GM12878 (cell line): Measurements from ENCODE around the gene PRCP. TPM values are rescaled to one million over a fixed set of nuclear protein-coding genes. Genes with fewer than 3 reads are reported as not detected.
A peak's percentile ranks its signal among the peaks of the same experiment; 100 is the strongest.

Source experiments
- ATAC-seq: fragments of 200-7000 bp; cut with Tn5 transposase; 3 replicates; pipeline ENCODE4 v1.9.1; 2020; ENCODE audit warnings: mild to moderate bottlenecking, moderate library complexity
- BruUV-seq: library from RNA; stranded (reverse); fragments of 400-500 nt; replicated peaks from 2 replicates; lab custom pipeline; 2021; lab: Mats Ljungman, UMichigan
- CTCF ChIA-PET: fragments of 300-600 bp; sonication (Branson Sonifier 250); formaldehyde crosslinking; extraction: SDS; loops from one replicate; lab custom pipeline; 2021; ENCODE audit warnings: inconsistent platforms; lab: Yijun Ruan, JAX
- POLR2A ChIA-PET: fragments of 350-600 bp; formaldehyde crosslinking; extraction: SDS; loops from one replicate; lab custom pipeline; 2021; ENCODE audit warnings: inconsistent platforms; lab: Charles Lee
- RAD21 ChIA-PET: fragments of 300-600 bp; sonication (Branson Sonifier 250); formaldehyde crosslinking; loops from one replicate; lab custom pipeline; 2023; ENCODE audit warnings: antibody characterized with exemption; ENCODE audit not compliant: unreplicated experiment; lab: Charles Lee
- SMC1A ChIA-PET: fragments of 300-600 bp; sonication (Branson Sonifier 250); formaldehyde crosslinking; loops from one replicate; lab custom pipeline; 2023; ENCODE audit not compliant: unreplicated experiment, uncharacterized antibody; lab: Charles Lee
- DNase-seq: peaks from one replicate; pipeline ENCODE4 v3.0.0-alpha.2; 2011; ENCODE audit warnings: low read depth, low spot score
- FAIRE-seq: peaks from 3 replicates; lab custom pipeline; 2011; peaks lifted over from hg19 to GRCh38; lab: Jason Lieb, UNC
- H2AFZ ChIP-seq: 2 replicates; pipeline ENCODE4 v1.6.0; 2011; ENCODE audit warnings: low read depth, low read length, control low read depth; ENCODE audit not compliant: control insufficient read depth
- H3K27ac ChIP-seq: 2 replicates; pipeline ENCODE4 v1.5.1; 2011; ENCODE audit warnings: control low read depth; ENCODE audit not compliant: control insufficient read depth, insufficient read depth
- H3K27me3 ChIP-seq, 2 experiments: replicated peaks in 1 of 2; 2 replicates each; pipeline versions ENCODE4 v1.6.0 to v1.6.1; 2011; ENCODE audit warnings: low read length in 1 of 2; ENCODE audit not compliant: control insufficient read depth in 2 of 2, insufficient read depth in 2 of 2
- H3K36me3 ChIP-seq, 2 experiments: 2 replicates each; pipeline ENCODE4 v1.5.1; 2011; ENCODE audit warnings: low read length in 1 of 2; ENCODE audit not compliant: control insufficient read depth in 2 of 2, insufficient read depth in 2 of 2
- H3K4me1 ChIP-seq: 2 replicates; pipeline ENCODE4 v1.6.1; 2011; ENCODE audit warnings: mild to moderate bottlenecking, low read length, moderate library complexity, mixed read lengths; ENCODE audit not compliant: control insufficient read depth, insufficient read depth
- H3K4me2 ChIP-seq: 2 replicates; pipeline ENCODE4 v1.6.0; 2011; ENCODE audit warnings: control low read depth; ENCODE audit not compliant: control insufficient read depth, insufficient read depth
- H3K4me3 ChIP-seq: fragments of 200-600 bp; sonication (generic); 2 replicates; pipeline ENCODE4 v1.5.1; 2016
- H3K79me2 ChIP-seq: 2 replicates; pipeline ENCODE4 v1.6.0; 2011; ENCODE audit warnings: low read length; ENCODE audit not compliant: control insufficient read depth, insufficient read depth
- H3K9ac ChIP-seq: 2 replicates; pipeline ENCODE4 v1.8.0; 2011; ENCODE audit warnings: low read length, control low read depth, mixed read lengths; ENCODE audit not compliant: control insufficient read depth, insufficient read depth
- H3K9me3 ChIP-seq: replicated peaks from 3 replicates; pipeline ENCODE4 v1.5.1; 2011; ENCODE audit warnings: mild to moderate bottlenecking, low read length; ENCODE audit not compliant: control insufficient read depth, insufficient read depth
- H4K20me1 ChIP-seq: 2 replicates; pipeline ENCODE4 v1.6.0; 2011; ENCODE audit not compliant: control insufficient read depth, insufficient read depth
- BHLHE40 ChIP-seq, 2 experiments: fragments of 450-650 bp in 1 of 2; IDR thresholded peaks; 2 replicates each; pipeline ENCODE4 v1.6.1; 2011 to 2017; ENCODE audit warnings: low read depth in 2 of 2, borderline replicate concordance in 1 of 2, improper control_type of control experiment in 1 of 2, low read length in 1 of 2, mild to moderate bottlenecking in 1 of 2
- MTA3 ChIP-seq: IDR thresholded peaks from 2 replicates; pipeline ENCODE4 v1.6.1; 2012; ENCODE audit warnings: low read length, inconsistent platforms, borderline replicate concordance
- NRF1 ChIP-seq: conservative IDR thresholded peaks from 2 replicates; pipeline ENCODE4 v1.6.1; 2011; ENCODE audit warnings: mild to moderate bottlenecking, low read depth, low read length, improper control_type of control experiment
- RAD51 ChIP-seq: fragments of 450-650 bp; IDR thresholded peaks from 2 replicates; pipeline ENCODE4 v1.6.1; 2016; ENCODE audit warnings: moderate library complexity, mild to moderate bottlenecking, inconsistent platforms
- RFX5 ChIP-seq: IDR thresholded peaks from 2 replicates; pipeline ENCODE4 v1.6.1; 2011; ENCODE audit warnings: low read depth, low read length, improper control_type of control experiment
- SPI1 ChIP-seq: IDR thresholded peaks from 2 replicates; pipeline ENCODE4 v1.6.1; 2011; ENCODE audit warnings: low read depth, mild to moderate bottlenecking, low read length, moderate library complexity, borderline replicate concordance; ENCODE audit not compliant: insufficient read depth
- STAT3 ChIP-seq: IDR thresholded peaks from 2 replicates; pipeline ENCODE4 v1.6.1; 2011; ENCODE audit warnings: low read depth, low read length, improper control_type of control experiment
- SUZ12 ChIP-seq: fragments of 200-600 bp; sonication (generic); IDR thresholded peaks from one replicate; pipeline ENCODE4 v1.6.1; 2018; ENCODE audit warnings: antibody characterized with exemption, mild to moderate bottlenecking; ENCODE audit not compliant: unreplicated experiment
- USF2 ChIP-seq: IDR thresholded peaks from 2 replicates; pipeline ENCODE4 v1.6.1; 2011; ENCODE audit warnings: low read depth, low read length, improper control_type of control experiment, borderline replicate concordance
- YBX1 ChIP-seq: fragments of 450-650 bp; IDR thresholded peaks from 2 replicates; pipeline ENCODE4 v1.6.1; 2016; ENCODE audit warnings: antibody characterized with exemption
- ZNF592 ChIP-seq: fragments of 450-650 bp; IDR thresholded peaks from 2 replicates; pipeline ENCODE4 v1.6.1; 2017; ENCODE audit warnings: mild to moderate bottlenecking, moderate library complexity
- WGBS: methylation state at CpG from one replicate; pipeline ENCODE4 v1.1.6; 2016; ENCODE audit warnings: low lambda C conversion rate; ENCODE audit not compliant: insufficient replicate concordance, insufficient coverage; ENCODE audit errors: missing lambda C conversion rate; 5-methylcytosine and 5-hydroxymethylcytosine counted together
- in situ Hi-C: fragments of 300-500 bp; cut with MboI; formaldehyde crosslinking; loops from 9 replicates; pipeline ENCODE4 v1.14.3; 2018; ENCODE audit warnings: mixed read lengths
- intact Hi-C: fragments of 100-400 bp; cut with micrococcal nuclease; formaldehyde crosslinking; loops from one replicate; pipeline ENCODE4 v1.14.2; 2022; ENCODE audit not compliant: unreplicated experiment
- polyA plus RNA-seq, 11 experiments: library from polyadenylated mRNA; depleted of rRNA in 4 of 11; unstranded in 6 of 11; stranded (reverse) in 5 of 11; fragments of >200 nt; fragmentation: Nextera tagmentation in 4 of 11; fragmentation: Illumina TruSeq in 1 of 11; extraction: Ambion mirVana in 4 of 11; extraction: Trizol in 1 of 11; gene quantifications; 1 replicate in 1 of 11; 2 replicates in 10 of 11; pipeline versions ENCODE4 v1.2.1 to v1.2.3, GENCODE V29; 2011 to 2016; ENCODE audit warnings: inconsistent platforms in 2 of 11, missing spikeins in 2 of 11, low read depth in 1 of 11
- total RNA-seq, 4 experiments: library from RNA; depleted of rRNA in 3 of 4; stranded (reverse); fragments of >200 nt in 3 of 4; fragmentation: Illumina TruSeq in 1 of 4; extraction: Trizol in 1 of 4; gene quantifications; 2 replicates each; pipeline versions ENCODE4 v1.2.1 to v1.2.3, GENCODE V29; 2013 to 2021

PRCP gene
- total and polyA plus RNA-seq, 10 of the 15 experiments (the other 5 are each of a cell fraction or from before 2014, with no cell fraction given) = 14.9 to 43.6 (median 20.0) TPM

GRCh38 chr11:82843057-82843795 lies 57.0 kb downstream of the PRCP start:
- WGBS = 75% methylated on average over 6 of the region's 6 CpGs
- ChIA-PET RAD21 (no interaction called here), POLR2A (interaction anchor here (0.5 to 0.7 kb wide), 2 partner anchors 17 to 230 kb away, joined by 4 read pairs; no protein-coding TSS in a partner anchor), CTCF (interaction anchor here (0.7 to 1.2 kb wide), 4 partner anchors 20 to 104 kb away, joined by 3 to 6 read pairs (median 4); no protein-coding TSS in a partner anchor), SMC1A (interaction anchor here (0.9 kb wide), 1 partner anchor 10 kb away, joined by 5 read pairs; no protein-coding TSS in a partner anchor)
- intact Hi-C loops = no loop called here
- ATAC-seq (no peak), FAIRE-seq (no peak), DNase-seq (no peak)
- Histone ChIP-seq H3K27ac (no peak overlapping the region), H3K9me3 (no peaks in the 10 kb centered on the region), H3K36me3 (no peaks in the 10 kb centered on the region), H3K4me1 (no peaks in the 10 kb centered on the region), H2AFZ (no peak overlapping the region), H3K9ac (no peak overlapping the region), H3K27me3 (no peaks in the 10 kb centered on the region), H4K20me1 (no peaks in the 10 kb centered on the region), H3K79me2 (no peaks in the 10 kb centered on the region), H3K4me3 (no peak overlapping the region), H3K4me2 (no peak overlapping the region)
- in situ Hi-C loops = no loop called here
- no TSS peak for BruUV-seq
- TF ChIP-seq YBX1 = no peak
- no peak for TF ChIP-seq SUZ12
- TF ChIP-seq STAT3 = no peak
- TF ChIP-seq BHLHE40 (IDR thresholded peaks at IDR 0.05; ENCODE audit: borderline replicate concordance in 1 of 2, low read depth in 2 of 2, low read length in 1 of 2) = 0 out of 4 replicates have a peak, but pooled peaks of 1 of the 2 experiments have one; percentile 6

GRCh38 chr11:82842019-82842418 lies 58.2 kb downstream of the PRCP start:
- Histone ChIP-seq H3K79me2 (no peaks in the 10 kb centered on the region), H3K9me3 (no peaks in the 10 kb centered on the region), H3K27me3 (no peaks in the 10 kb centered on the region), H3K27ac (no peak overlapping the region), H4K20me1 (no peaks in the 10 kb centered on the region), H3K4me3 (no peak overlapping the region), H2AFZ (no peak overlapping the region), H3K4me2 (no peak overlapping the region), H3K9ac (no peak overlapping the region), H3K36me3 (no peaks in the 10 kb centered on the region; a peak in 1 of 4 replicates), H3K4me1 (no peaks in the 10 kb centered on the region)
- DNase-seq = no peak
- CTCF ChIA-PET = interaction anchor here (2.7 kb wide), 1 partner anchor 9 kb away, joined by 12 read pairs; no protein-coding TSS in a partner anchor
- WGBS = 86% methylated on average over 2 of the region's 2 CpGs
- no peak for ATAC-seq
- in situ Hi-C loops (no loop called here), intact Hi-C loops (no loop called here)
- RAD21 ChIA-PET = no interaction called here
- SMC1A ChIA-PET = interaction anchor here (1.5 kb wide), 1 partner anchor 10 kb away, joined by 4 read pairs; no protein-coding TSS in a partner anchor
- no peak for FAIRE-seq
- no TSS peak for BruUV-seq
- POLR2A ChIA-PET = no interaction called here
- no peak for TF ChIP-seq USF2
- no peak for TF ChIP-seq RAD51
- no peak for TF ChIP-seq ZNF592
- no peak for TF ChIP-seq RFX5
- TF ChIP-seq NRF1 = no peak
- TF ChIP-seq SPI1 = no peak
- TF ChIP-seq MTA3 = no peak
